Liver (tissue), 9 donors: ENCODE measurements around the gene TTC32. TPM values are rescaled to one million over a fixed set of nuclear protein-coding genes. Genes with fewer than 3 reads are reported as not detected.

Source experiments
- DNase-seq: peaks from one replicate; pipeline ENCODE4 v3.0.0-alpha.2; 2017; ENCODE audit warnings: low spot score
- H3K27ac ChIP-seq, 2 donors: one replicate each; pipeline ENCODE4 v1.7.0; 2013; ENCODE audit warnings: inconsistent platforms in 2 of 2, low read length in 2 of 2, control low read depth in 1 of 2, low read depth in 1 of 2, mild to moderate bottlenecking in 1 of 2
- H3K27me3 ChIP-seq, 4 donors: one replicate each; pipeline versions ENCODE4 v1.6.1 to v1.7.0; 2013; ENCODE audit warnings: low read length in 3 of 4, inconsistent platforms in 1 of 4, mild to moderate bottlenecking in 1 of 4, moderate library complexity in 1 of 4; ENCODE audit not compliant: control insufficient read depth in 4 of 4, insufficient read depth in 4 of 4
- H3K36me3 ChIP-seq, 4 donors: one replicate each; pipeline versions ENCODE4 v1.6.1 to v1.7.0; 2013; ENCODE audit warnings: low read length in 3 of 4, mild to moderate bottlenecking in 3 of 4, low read depth in 1 of 4, moderate library complexity in 1 of 4; ENCODE audit not compliant: control insufficient read depth in 4 of 4, insufficient read depth in 3 of 4
- H3K4me1 ChIP-seq, 4 donors: one replicate each; pipeline versions ENCODE4 v1.6.1 to v1.7.0; 2013; ENCODE audit warnings: low read length in 3 of 4, mild to moderate bottlenecking in 3 of 4, moderate library complexity in 1 of 4; ENCODE audit not compliant: control insufficient read depth in 4 of 4, insufficient read depth in 4 of 4
- H3K4me3 ChIP-seq, 3 donors: one replicate each; pipeline versions ENCODE4 v1.6.1 to v1.7.0; 2013; ENCODE audit warnings: low read length in 3 of 3, control low read depth in 1 of 3, low read depth in 1 of 3, mild to moderate bottlenecking in 1 of 3
- H3K9ac ChIP-seq, 2 donors: one replicate each; pipeline ENCODE4 v1.7.0; 2013; ENCODE audit warnings: low read length in 2 of 2, mild to moderate bottlenecking in 2 of 2, moderate library complexity in 2 of 2, control low read depth in 1 of 2, low read depth in 1 of 2
- H3K9me3 ChIP-seq, 4 donors: one replicate each; pipeline versions ENCODE4 v1.6.1 to v1.7.0; 2013; ENCODE audit warnings: low read length in 3 of 4; ENCODE audit not compliant: control insufficient read depth in 4 of 4
- EGR1 ChIP-seq, 2 donors: IDR thresholded peaks; 2 replicates each; pipeline ENCODE4 v1.6.1; 2016 to 2018; ENCODE audit warnings: antibody characterized with exemption in 2 of 2, low read depth in 2 of 2
- FOXA1 ChIP-seq: IDR thresholded peaks from 2 replicates; pipeline ENCODE4 v1.6.1; 2016; ENCODE audit warnings: antibody characterized with exemption
- FOXA2 ChIP-seq: IDR thresholded peaks from 2 replicates; pipeline ENCODE4 v1.6.1; 2016; ENCODE audit warnings: antibody characterized with exemption
- GABPA ChIP-seq, 2 donors: IDR thresholded peaks in 1 of 2; conservative IDR thresholded peaks in 1 of 2; 2 replicates each; pipeline ENCODE4 v1.6.1; 2016; ENCODE audit warnings: antibody characterized with exemption in 2 of 2, mild to moderate bottlenecking in 1 of 2, moderate library complexity in 1 of 2
- HNF4A ChIP-seq, 2 donors: conservative IDR thresholded peaks; 2 replicates each; pipeline ENCODE4 v1.6.1; 2016; ENCODE audit warnings: antibody characterized with exemption in 2 of 2, mild to moderate bottlenecking in 2 of 2
- HNF4G ChIP-seq: IDR thresholded peaks from 2 replicates; pipeline ENCODE4 v1.6.1; 2016; ENCODE audit warnings: antibody characterized with exemption
- JUND ChIP-seq, 2 donors: IDR thresholded peaks; 2 replicates each; pipeline ENCODE4 v1.6.1; 2016; ENCODE audit warnings: antibody characterized with exemption in 2 of 2
- MAX ChIP-seq: IDR thresholded peaks from 2 replicates; pipeline ENCODE4 v1.6.1; 2016; ENCODE audit warnings: antibody characterized with exemption
- NR2F2 ChIP-seq: IDR thresholded peaks from 2 replicates; pipeline ENCODE4 v1.6.1; 2016; ENCODE audit warnings: antibody characterized with exemption
- RAD21 ChIP-seq, 2 donors: IDR thresholded peaks; 2 replicates each; pipeline ENCODE4 v1.6.1; 2016; ENCODE audit warnings: antibody characterized with exemption in 2 of 2, mild to moderate bottlenecking in 2 of 2
- REST ChIP-seq: IDR thresholded peaks from 2 replicates; pipeline ENCODE4 v1.6.1; 2016; ENCODE audit warnings: antibody characterized with exemption, mild to moderate bottlenecking
- RXRA ChIP-seq, 2 donors: IDR thresholded peaks; 2 replicates each; pipeline ENCODE4 v1.6.1; 2017 to 2018; ENCODE audit warnings: antibody characterized with exemption in 2 of 2, mild to moderate bottlenecking in 1 of 2
- SP1 ChIP-seq: IDR thresholded peaks from 2 replicates; pipeline ENCODE4 v1.6.1; 2018; ENCODE audit warnings: antibody characterized with exemption, mild to moderate bottlenecking
- TAF1 ChIP-seq: conservative IDR thresholded peaks from 2 replicates; pipeline ENCODE4 v1.6.1; 2016; ENCODE audit warnings: antibody characterized with exemption, mild to moderate bottlenecking
- YY1 ChIP-seq: IDR thresholded peaks from 2 replicates; pipeline ENCODE4 v1.6.1; 2016; ENCODE audit warnings: antibody characterized with exemption, mild to moderate bottlenecking
- ZBTB33 ChIP-seq: IDR thresholded peaks from 2 replicates; pipeline ENCODE4 v1.6.1; 2016; ENCODE audit warnings: antibody characterized with exemption
- WGBS: extraction: QIAGEN DNeasy Blood & Tissue Kit; methylation state at CpG from one replicate; pipeline ENCODE4 v1.1.7; 2013; 5-methylcytosine and 5-hydroxymethylcytosine counted together
- polyA plus RNA-seq, 2 donors: library from polyadenylated mRNA; stranded (reverse) in 1 of 2; unstranded in 1 of 2; fragments of 200-250 nt in 1 of 2; fragments of >200 nt in 1 of 2; fragmentation: Nextera tagmentation in 1 of 2; extraction: Ambion mirVana in 1 of 2; gene quantifications; one replicate each; pipeline versions ENCODE4 v1.2.1 to v1.2.3, GENCODE V29; 2013 to 2015
- total RNA-seq, 2 donors: library from RNA; depleted of rRNA; stranded (reverse); fragments of >200 nt; gene quantifications; one replicate each; pipeline ENCODE4 v1.2.3, GENCODE V29; 2014
- TF ChIP-seq, protein P1 (sequence below): fragments of 150-350 bp; IDR thresholded peaks from 2 replicates; pipeline ENCODE4 v1.5.1; 2017; ENCODE audit warnings: improper control_type of control experiment, low read depth, low read length; ENCODE audit not compliant: missing input control
- donor health status: healthy.
- donor health status: healthy.
- donor health status: healthy.
- donor health status: healthy.
- donor health status: healthy.

Gene TTC32
- total and polyA plus RNA-seq, 4 donors, result 4.1 to 12.0 (median 10.5) TPM

DNA sequence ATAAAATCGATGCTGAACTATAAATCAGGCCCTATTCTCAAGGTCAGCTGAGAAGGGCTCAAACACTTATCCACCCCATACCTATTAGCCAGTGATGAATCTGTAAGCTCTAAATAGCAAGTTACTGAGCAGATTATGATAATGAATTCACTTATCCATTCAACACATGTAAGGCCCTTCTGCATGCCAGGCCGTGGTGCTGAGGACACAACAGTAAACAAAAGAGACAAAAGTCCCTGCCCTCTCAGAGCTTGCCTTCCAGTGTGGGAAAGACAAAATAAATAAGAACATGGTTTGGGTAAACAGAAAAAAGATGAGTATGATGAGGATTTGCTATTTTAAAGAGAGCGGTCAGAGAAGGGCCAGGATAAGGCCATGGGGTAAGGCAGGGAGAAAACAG is 11.7 kb downstream of the TTC32 start:
- Histone ChIP-seq H3K36me3 (no peaks in the 10 kb centered on the region), H3K27me3 (no peaks in the 10 kb centered on the region), H3K9ac (no peak overlapping the region), H3K9me3 (no peaks in the 10 kb centered on the region), H3K4me1 (peaks cover 0 to 14% (median 9%) of the 10 kb centered on the region in 4 donors), H3K4me3 (no peak overlapping the region), H3K27ac (no peak overlapping the region)
- WGBS, result 73% methylated on average over 3 of the region's 3 CpGs
- no peak for DNase-seq
- TF ChIP-seq NR2F2, result no peak
- no peak for TF ChIP-seq EGR1 (IDR thresholded peaks at IDR 0.05; ENCODE audit: low read depth in 2 of 2)
- no peak for TF ChIP-seq YY1
- TF ChIP-seq TAF1, result no peak
- TF ChIP-seq FOXA2, result no peak

GRCh38 chr2:19888831-19889230 is 13.0 kb downstream of the TTC32 start:
- TF ChIP-seq RAD21 (IDR thresholded peaks at IDR 0.05), result no peak
- TF ChIP-seq RXRA (IDR thresholded peaks at IDR 0.05), result no peak
- no peak for TF ChIP-seq YY1
- no peak for TF ChIP-seq TAF1
- no peak for TF ChIP-seq FOXA1
- TF ChIP-seq EGR1 (IDR thresholded peaks at IDR 0.05; ENCODE audit: low read depth in 2 of 2), result no peak
- TF ChIP-seq, protein P1, sequence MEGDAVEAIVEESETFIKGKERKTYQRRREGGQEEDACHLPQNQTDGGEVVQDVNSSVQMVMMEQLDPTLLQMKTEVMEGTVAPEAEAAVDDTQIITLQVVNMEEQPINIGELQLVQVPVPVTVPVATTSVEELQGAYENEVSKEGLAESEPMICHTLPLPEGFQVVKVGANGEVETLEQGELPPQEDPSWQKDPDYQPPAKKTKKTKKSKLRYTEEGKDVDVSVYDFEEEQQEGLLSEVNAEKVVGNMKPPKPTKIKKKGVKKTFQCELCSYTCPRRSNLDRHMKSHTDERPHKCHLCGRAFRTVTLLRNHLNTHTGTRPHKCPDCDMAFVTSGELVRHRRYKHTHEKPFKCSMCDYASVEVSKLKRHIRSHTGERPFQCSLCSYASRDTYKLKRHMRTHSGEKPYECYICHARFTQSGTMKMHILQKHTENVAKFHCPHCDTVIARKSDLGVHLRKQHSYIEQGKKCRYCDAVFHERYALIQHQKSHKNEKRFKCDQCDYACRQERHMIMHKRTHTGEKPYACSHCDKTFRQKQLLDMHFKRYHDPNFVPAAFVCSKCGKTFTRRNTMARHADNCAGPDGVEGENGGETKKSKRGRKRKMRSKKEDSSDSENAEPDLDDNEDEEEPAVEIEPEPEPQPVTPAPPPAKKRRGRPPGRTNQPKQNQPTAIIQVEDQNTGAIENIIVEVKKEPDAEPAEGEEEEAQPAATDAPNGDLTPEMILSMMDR, result no peak
- no peak for TF ChIP-seq JUND (IDR thresholded peaks at IDR 0.05)
- no peak for TF ChIP-seq MAX
- TF ChIP-seq FOXA2, result no peak
- TF ChIP-seq ZBTB33, result no peak
- no peak for TF ChIP-seq REST
- TF ChIP-seq SP1, result no peak
- TF ChIP-seq GABPA (IDR thresholded peaks at IDR 0.05 in 1 of 2, conservative IDR thresholded peaks at IDR 0.05 in 1 of 2), result no peak
- no peak for TF ChIP-seq HNF4G
- no peak for TF ChIP-seq HNF4A (conservative IDR thresholded peaks at IDR 0.05)
- no peak overlapping the region for H3K4me3 ChIP-seq
- H3K9ac ChIP-seq, result no peak overlapping the region
- H3K9me3 ChIP-seq, result no peaks in the 10 kb centered on the region
- no peaks in the 10 kb centered on the region for H3K36me3 ChIP-seq
- H3K27ac ChIP-seq, result no peak overlapping the region
- 96% methylated on average over 4 of the region's 4 CpGs for WGBS
- H3K27me3 ChIP-seq, result no peaks in the 10 kb centered on the region
- peaks cover 0 to 3% (median 2%) of the 10 kb centered on the region in 4 donors for H3K4me1 ChIP-seq
- no peak for DNase-seq
